MM.1S (cell line): ENCODE results near the gene ADARB2.

Experiments used
- EZH2 ChIP-seq: fragments of 300-600 bp; sonication (generic); optimal IDR thresholded peaks from 2 replicates; pipeline ENCODE3; 2017; ENCODE audit warnings: low read depth, mild to moderate bottlenecking, antibody characterized with exemption, low read length, mixed read lengths
- EZH2phosphoT487 ChIP-seq: fragments of 300-600 bp; sonication (generic); IDR thresholded peaks from 2 replicates; pipeline ENCODE4 v1.6.1; 2018; ENCODE audit warnings: antibody characterized with exemption, low read length
- TF ChIP-seq, protein P1 (sequence below): fragments of 300-600 bp; sonication (generic); IDR thresholded peaks from 2 replicates; pipeline ENCODE4 v1.5.1; 2016; ENCODE audit warnings: antibody characterized with exemption, low read length, mixed read lengths

DNA sequence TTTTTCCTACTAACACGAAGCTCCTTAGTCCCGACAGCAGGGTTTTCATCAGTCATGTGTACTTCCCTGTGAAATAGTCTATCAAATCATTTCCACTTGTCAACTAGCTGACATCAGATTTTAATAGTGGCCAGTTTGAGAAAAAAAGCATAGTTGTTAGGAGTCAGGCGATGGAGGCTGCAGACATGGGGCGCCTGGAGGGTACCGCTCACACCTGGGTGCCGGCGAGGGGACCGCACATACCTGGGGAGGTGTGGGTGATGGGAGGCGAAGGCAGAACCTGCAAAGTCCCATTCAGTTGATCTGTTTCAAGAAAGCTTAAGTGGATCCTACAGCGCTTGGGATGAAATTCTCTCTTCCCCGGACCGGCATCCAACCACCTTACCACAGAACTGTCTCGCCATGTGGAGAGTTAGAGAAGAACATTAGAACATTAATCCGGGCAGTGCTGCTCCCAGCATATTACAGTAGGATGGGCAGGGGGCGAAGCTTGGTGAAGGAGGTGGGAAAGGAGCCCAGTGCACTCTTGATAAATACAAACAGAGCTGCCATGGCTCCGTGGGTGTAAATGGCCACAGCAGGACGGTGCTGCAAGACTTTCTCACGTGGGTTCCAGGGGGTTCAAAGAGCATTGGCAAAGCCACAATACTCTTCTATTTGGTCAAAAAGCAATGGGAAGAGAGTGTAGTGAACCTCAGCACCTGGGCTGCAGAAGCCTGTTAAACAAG lies 24.2 kb downstream of the ADARB2 start:
- TF ChIP-seq, protein P1, sequence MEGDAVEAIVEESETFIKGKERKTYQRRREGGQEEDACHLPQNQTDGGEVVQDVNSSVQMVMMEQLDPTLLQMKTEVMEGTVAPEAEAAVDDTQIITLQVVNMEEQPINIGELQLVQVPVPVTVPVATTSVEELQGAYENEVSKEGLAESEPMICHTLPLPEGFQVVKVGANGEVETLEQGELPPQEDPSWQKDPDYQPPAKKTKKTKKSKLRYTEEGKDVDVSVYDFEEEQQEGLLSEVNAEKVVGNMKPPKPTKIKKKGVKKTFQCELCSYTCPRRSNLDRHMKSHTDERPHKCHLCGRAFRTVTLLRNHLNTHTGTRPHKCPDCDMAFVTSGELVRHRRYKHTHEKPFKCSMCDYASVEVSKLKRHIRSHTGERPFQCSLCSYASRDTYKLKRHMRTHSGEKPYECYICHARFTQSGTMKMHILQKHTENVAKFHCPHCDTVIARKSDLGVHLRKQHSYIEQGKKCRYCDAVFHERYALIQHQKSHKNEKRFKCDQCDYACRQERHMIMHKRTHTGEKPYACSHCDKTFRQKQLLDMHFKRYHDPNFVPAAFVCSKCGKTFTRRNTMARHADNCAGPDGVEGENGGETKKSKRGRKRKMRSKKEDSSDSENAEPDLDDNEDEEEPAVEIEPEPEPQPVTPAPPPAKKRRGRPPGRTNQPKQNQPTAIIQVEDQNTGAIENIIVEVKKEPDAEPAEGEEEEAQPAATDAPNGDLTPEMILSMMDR = no peak
- TF ChIP-seq EZH2 = no peak
- TF ChIP-seq EZH2phosphoT487 = no peak
